Osteocyte (in vitro differentiated cells): ENCODE measurements around the gene NOX4. TPM values are rescaled to one million over a fixed set of nuclear protein-coding genes. Genes with fewer than 3 reads are reported as not detected.

ENCODE experiments used
- DNase-seq: peaks from one replicate; pipeline ENCODE4 v3.0.0; 2021; ENCODE audit warnings: mixed read lengths; ENCODE audit not compliant: unreplicated experiment; ENCODE audit errors: extremely low spot score
- H3K27ac Mint-ChIP-seq: one replicate; pipeline ENCODE4 v1.8.0; 2021; ENCODE audit warnings: mild to moderate bottlenecking, mixed read lengths; ENCODE audit not compliant: unreplicated experiment
- H3K27me3 Mint-ChIP-seq: one replicate; pipeline ENCODE4 v1.8.0; 2021; ENCODE audit warnings: mixed read lengths; ENCODE audit not compliant: unreplicated experiment
- H3K36me3 Mint-ChIP-seq: one replicate; pipeline ENCODE4 v1.8.0; 2021; ENCODE audit warnings: mixed read lengths; ENCODE audit not compliant: unreplicated experiment
- H3K4me1 Mint-ChIP-seq: one replicate; pipeline ENCODE4 v1.8.0; 2021; ENCODE audit warnings: mixed read lengths; ENCODE audit not compliant: unreplicated experiment
- H3K4me3 Mint-ChIP-seq: one replicate; pipeline ENCODE4 v1.8.0; 2021; ENCODE audit warnings: mild to moderate bottlenecking, moderate library complexity, mixed read lengths; ENCODE audit not compliant: unreplicated experiment
- H3K9me3 Mint-ChIP-seq: one replicate; pipeline ENCODE4 v1.8.0; 2021; ENCODE audit warnings: mixed read lengths; ENCODE audit not compliant: unreplicated experiment
- CTCF ChIP-seq: fragments of 200-600 bp; sonication (generic); IDR thresholded peaks from 2 replicates; pipeline ENCODE4 v1.5.0; 2021; ENCODE audit warnings: antibody characterized with exemption, mild to moderate bottlenecking, moderate library complexity
- total RNA-seq: library from RNA; stranded (reverse); gene quantifications from 2 replicates; pipeline ENCODE4 v1.2.1, GENCODE V29; 2021

NOX4 gene
- total RNA-seq, 1 donor from 2014 or later: 19.6 TPM

DNA sequence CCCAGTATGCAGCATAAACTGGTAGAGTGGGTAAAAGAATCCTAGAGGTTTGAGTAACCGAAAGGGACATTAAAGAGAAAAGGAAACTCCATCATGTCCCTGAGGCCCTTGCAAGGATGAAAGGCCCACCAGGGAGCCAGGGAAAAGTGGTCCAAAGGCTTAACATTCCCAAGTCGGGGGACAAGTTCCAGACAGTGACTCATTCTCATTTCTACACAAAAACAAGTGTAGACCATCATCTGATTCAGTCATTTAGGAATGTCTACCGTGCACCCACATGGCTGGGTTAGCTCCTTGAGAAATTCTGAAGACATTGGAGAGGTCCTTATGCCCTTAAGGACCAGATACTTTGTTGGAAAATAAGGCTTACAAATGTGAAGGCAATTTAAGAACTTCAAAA, 4.8 kb upstream of the NOX4 start:
- TF ChIP-seq CTCF: no peak
- no peak for DNase-seq
- no peaks in the 10 kb centered on the region for H3K9me3 Mint-ChIP-seq
- peak overlapping the region; percentile 86 for H3K27ac Mint-ChIP-seq
- no peak overlapping the region for H3K4me3 Mint-ChIP-seq
- no peaks in the 10 kb centered on the region for H3K36me3 Mint-ChIP-seq
- H3K4me1 Mint-ChIP-seq: peaks cover 71% of the 10 kb centered on the region
- no peaks in the 10 kb centered on the region for H3K27me3 Mint-ChIP-seq

DNA sequence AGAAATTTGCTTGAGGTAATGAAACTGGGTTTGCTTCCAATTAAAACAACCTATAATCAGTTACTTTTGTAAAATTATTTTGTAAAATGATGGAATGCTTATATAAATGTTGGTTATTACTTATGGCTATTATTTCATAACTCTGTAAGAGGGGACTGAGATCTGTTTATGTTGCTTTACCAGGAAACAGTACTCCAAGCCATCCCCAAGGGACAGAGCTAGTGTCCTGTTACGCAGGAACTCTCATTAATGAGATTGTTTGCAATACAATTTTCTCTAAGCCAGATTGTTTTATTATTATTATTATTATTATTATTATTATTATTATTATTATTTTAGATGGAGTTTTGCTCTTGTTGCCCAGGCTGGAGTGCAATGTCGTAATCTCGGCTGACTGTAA, 2.3 kb upstream of the NOX4 start:
- H3K27me3 Mint-ChIP-seq: no peaks in the 10 kb centered on the region
- H3K4me1 Mint-ChIP-seq: peaks cover 79% of the 10 kb centered on the region
- no peak overlapping the region for H3K4me3 Mint-ChIP-seq
- H3K27ac Mint-ChIP-seq: peak overlapping the region; percentile 15
- H3K9me3 Mint-ChIP-seq: no peaks in the 10 kb centered on the region
- H3K36me3 Mint-ChIP-seq: no peaks in the 10 kb centered on the region
- no peak for TF ChIP-seq CTCF
- no peak for DNase-seq

- peak overlapping the region; percentile 94 for H3K4me3 Mint-ChIP-seq
- H3K36me3 Mint-ChIP-seq: no peaks in the 10 kb centered on the region
- no peaks in the 10 kb centered on the region for H3K27me3 Mint-ChIP-seq
- no peak for TF ChIP-seq CTCF
- peaks cover 75% of the 10 kb centered on the region for H3K4me1 Mint-ChIP-seq
- H3K27ac Mint-ChIP-seq: peak overlapping the region; percentile 96
- H3K9me3 Mint-ChIP-seq: no peaks in the 10 kb centered on the region
- no peak for DNase-seq
These were observed 584 bp downstream of the NOX4 start for GRCh38 chr11:89490602-89490980.

- H3K27me3 Mint-ChIP-seq: no peaks in the 10 kb centered on the region
- TF ChIP-seq CTCF: no peak
- peak overlapping the region; percentile 96 for H3K27ac Mint-ChIP-seq
- H3K9me3 Mint-ChIP-seq: no peaks in the 10 kb centered on the region
- H3K4me1 Mint-ChIP-seq: peaks cover 71% of the 10 kb centered on the region
- H3K36me3 Mint-ChIP-seq: no peaks in the 10 kb centered on the region
- no peak for DNase-seq
- peak overlapping the region; percentile 94 for H3K4me3 Mint-ChIP-seq
These were observed 1.2 kb downstream of the NOX4 start for GRCh38 chr11:89489930-89490329.

- H3K27ac Mint-ChIP-seq: peak overlapping the region; percentile 47
- H3K36me3 Mint-ChIP-seq: peaks cover 10% of the 10 kb centered on the region
- DNase-seq: no peak
- no peaks in the 10 kb centered on the region for H3K27me3 Mint-ChIP-seq
- peaks cover 54% of the 10 kb centered on the region for H3K4me1 Mint-ChIP-seq
- no peak for TF ChIP-seq CTCF
- no peaks in the 10 kb centered on the region for H3K9me3 Mint-ChIP-seq
- no peak overlapping the region for H3K4me3 Mint-ChIP-seq
These were observed 4.2 kb downstream of the NOX4 start for GRCh38 chr11:89487016-89487415.
